ENCODE measurements around the gene RPS8. TPM values are rescaled to one million over a fixed set of nuclear protein-coding genes. Genes with fewer than 3 reads are reported as not detected.

The RPS8 gene
- total and polyA plus RNA-seq, 2 of the 8 experiments (the other 6 are each of a cell fraction or from before 2014, with no cell fraction given): 2,261 to 2,407 TPM

GRCh38 chr1:44827197-44828002, 52.1 kb downstream of the RPS8 start (continued):
- TF ChIP-seq RAD21 (IDR thresholded peaks at IDR 0.05 in 1 of 2, conservative IDR thresholded peaks at IDR 0.05 in 1 of 2; ENCODE audit: low read depth in 2 of 2, low read length in 2 of 2) (peak; percentile 21 to 38; a peak in 2 of 4 replicates), BCL11A (IDR thresholded peaks at IDR 0.05; ENCODE audit: low read depth in 2 of 2, low read length in 2 of 2) (no peak), GABPA (IDR thresholded peaks at IDR 0.05; ENCODE audit: borderline replicate concordance, insufficient read depth, low read length) (no peak), HDAC2 (IDR thresholded peaks at IDR 0.05; ENCODE audit: borderline replicate concordance in 1 of 2, low read depth in 2 of 2, low read length in 2 of 2) (no peak), SIRT6 (IDR thresholded peaks at IDR 0.05; ENCODE audit: low read length) (no peak), TAF7 (optimal IDR thresholded peaks at IDR 0.05; ENCODE audit: borderline replicate concordance, low read depth, low read length) (no peak)
- TF ChIP-seq, protein P1, sequence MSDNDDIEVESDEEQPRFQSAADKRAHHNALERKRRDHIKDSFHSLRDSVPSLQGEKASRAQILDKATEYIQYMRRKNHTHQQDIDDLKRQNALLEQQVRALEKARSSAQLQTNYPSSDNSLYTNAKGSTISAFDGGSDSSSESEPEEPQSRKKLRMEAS (IDR thresholded peaks at IDR 0.05): no peak
